ENCODE measurements around the gene SLC16A13. TPM values are rescaled to one million over a fixed set of nuclear protein-coding genes. Genes with fewer than 3 reads are reported as not detected.

SLC16A13 gene
- total RNA-seq, 2 donors from 2014 or later: 5.0 to 10.5 TPM

GRCh38 chr17:7021993-7022778 is 13.6 kb upstream of the SLC16A13 start:
- DNase-seq (ENCODE audit: low spot score in 2 of 2) (peak; percentile 85 to 93), ATAC-seq (peak; percentile 86)
- Mint-ChIP-seq H3K9me3 (no peaks in the 10 kb centered on the region), H3K27ac (peak overlapping the region in 1 of 2 donors; percentile 53), H3K36me3 (peaks cover 7 to 15% of the 10 kb centered on the region in 2 donors)

DNA sequence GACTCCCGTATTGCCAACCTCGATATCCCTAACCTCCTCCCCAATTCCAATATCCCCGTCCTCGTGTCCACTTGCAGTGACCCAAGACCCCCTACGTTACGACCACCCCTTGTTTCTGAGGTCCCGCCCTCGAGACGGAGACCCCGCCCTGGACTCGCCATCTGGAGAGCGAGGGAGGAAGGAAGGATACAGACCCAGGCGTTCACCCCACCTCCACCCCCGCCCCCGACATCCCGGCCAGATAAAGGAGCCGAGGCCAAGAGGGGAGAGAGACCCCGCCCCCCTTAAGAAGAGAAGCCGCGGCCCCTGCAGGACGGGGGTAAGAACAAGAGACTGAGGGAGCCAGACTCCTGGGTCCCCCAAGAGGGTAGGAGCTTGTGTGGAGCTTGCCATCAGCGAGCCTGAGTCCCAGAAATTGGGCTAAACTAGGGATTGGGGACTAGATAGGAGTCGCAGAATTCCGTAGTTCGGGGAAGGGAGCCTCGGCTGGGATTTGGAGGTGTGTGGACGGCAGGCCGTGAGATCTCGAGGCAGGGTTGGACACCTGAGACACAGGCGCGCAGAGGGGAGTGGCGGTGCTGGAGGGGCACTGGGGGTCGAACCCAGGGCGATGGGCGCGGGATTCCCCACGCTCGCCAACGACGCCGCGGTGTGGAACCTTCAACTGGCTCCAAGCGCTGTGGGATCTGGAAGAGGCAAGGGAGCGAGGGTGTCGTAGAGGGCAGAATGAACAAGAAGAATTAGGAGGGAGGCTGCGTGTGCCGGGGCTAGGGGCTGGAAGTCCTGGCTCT is 12.8 kb upstream of the SLC16A13 start, which contains the start of gene BCL6B:
Gene BCL6B, plus strand, starts transcription at position 270 of the 791 bp plus-strand sequence. CDS start 622 bp downstream, outside the sequence.
- no peak for DNase-seq (ENCODE audit: low spot score in 2 of 2)
- Mint-ChIP-seq H3K27ac (peak within 1 kb of the TSS; percentile 53 to 77), H3K9me3 (no peaks in the 10 kb centered on the region), H3K36me3 (peaks cover under 1 to 8% of the 10 kb centered on the region in 2 donors)
- no peak for ATAC-seq

DNA sequence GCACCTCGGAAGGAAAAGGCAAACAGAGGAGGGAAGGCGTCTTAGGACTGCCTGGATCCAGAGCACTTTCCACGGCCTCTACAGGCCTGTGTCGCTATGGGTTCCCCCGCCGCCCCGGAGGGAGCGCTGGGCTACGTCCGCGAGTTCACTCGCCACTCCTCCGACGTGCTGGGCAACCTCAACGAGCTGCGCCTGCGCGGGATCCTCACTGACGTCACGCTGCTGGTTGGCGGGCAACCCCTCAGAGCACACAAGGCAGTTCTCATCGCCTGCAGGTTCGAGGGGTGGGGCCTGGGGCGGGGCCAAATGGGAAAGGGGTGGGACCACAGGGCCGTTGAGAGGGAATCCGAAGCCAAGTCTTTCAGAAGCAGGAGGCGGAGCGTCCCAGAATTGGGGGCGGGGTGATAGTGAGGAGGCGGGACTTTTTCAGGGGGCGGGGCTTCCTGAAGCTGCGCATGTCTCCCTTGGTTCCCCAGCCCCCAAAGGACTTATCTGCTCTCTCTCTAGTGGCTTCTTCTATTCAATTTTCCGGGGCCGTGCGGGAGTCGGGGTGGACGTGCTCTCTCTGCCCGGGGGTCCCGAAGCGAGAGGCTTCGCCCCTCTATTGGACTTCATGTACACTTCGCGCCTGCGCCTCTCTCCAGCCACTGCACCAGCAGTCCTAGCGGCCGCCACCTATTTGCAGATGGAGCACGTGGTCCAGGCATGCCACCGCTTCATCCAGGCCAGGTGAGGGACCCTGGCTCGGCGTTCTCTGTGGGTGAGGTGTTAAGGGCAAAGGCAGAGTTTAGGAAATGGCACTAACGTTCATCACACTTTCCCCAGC is 12.0 kb upstream of the SLC16A13 start:
- H3K9me3 Mint-ChIP-seq: peaks cover under 1% of the 10 kb centered on the region in 2 donors
- ATAC-seq (peak; percentile 67 to 80), DNase-seq (ENCODE audit: low spot score in 2 of 2) (peak; percentile 87 to 88)
- peak overlapping the region; percentile 53 to 77 for H3K27ac Mint-ChIP-seq
- peaks cover 1 to 8% of the 10 kb centered on the region in 2 donors for H3K36me3 Mint-ChIP-seq

DNA sequence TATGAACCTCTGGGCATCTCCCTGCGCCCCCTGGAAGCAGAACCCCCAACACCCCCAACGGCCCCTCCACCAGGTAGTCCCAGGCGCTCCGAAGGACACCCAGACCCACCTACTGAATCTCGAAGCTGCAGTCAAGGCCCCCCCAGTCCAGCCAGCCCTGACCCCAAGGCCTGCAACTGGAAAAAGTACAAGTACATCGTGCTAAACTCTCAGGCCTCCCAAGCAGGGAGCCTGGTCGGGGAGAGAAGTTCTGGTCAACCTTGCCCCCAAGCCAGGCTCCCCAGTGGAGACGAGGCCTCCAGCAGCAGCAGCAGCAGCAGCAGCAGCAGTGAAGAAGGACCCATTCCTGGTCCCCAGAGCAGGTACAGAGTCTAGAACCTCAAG is 11.4 kb upstream of the SLC16A13 start:
- Mint-ChIP-seq H3K27ac (no peak overlapping the region), H3K9me3 (peaks cover 5 to 6% of the 10 kb centered on the region in 2 donors), H3K36me3 (peaks cover 7 to 8% of the 10 kb centered on the region in 2 donors)
- DNase-seq (ENCODE audit: low spot score in 2 of 2) (no peak), ATAC-seq (no peak)

- H3K36me3 Mint-ChIP-seq: peaks cover 16% of the 10 kb centered on the region in 2 donors
- ATAC-seq (no peak), DNase-seq (ENCODE audit: low spot score in 2 of 2) (no peak)
- H3K27ac Mint-ChIP-seq: no peak overlapping the region
- H3K9me3 Mint-ChIP-seq: peaks cover 12 to 14% of the 10 kb centered on the region in 2 donors
Observed at GRCh38 chr17:7025245-7025644, 10.6 kb upstream of the SLC16A13 start.

DNA sequence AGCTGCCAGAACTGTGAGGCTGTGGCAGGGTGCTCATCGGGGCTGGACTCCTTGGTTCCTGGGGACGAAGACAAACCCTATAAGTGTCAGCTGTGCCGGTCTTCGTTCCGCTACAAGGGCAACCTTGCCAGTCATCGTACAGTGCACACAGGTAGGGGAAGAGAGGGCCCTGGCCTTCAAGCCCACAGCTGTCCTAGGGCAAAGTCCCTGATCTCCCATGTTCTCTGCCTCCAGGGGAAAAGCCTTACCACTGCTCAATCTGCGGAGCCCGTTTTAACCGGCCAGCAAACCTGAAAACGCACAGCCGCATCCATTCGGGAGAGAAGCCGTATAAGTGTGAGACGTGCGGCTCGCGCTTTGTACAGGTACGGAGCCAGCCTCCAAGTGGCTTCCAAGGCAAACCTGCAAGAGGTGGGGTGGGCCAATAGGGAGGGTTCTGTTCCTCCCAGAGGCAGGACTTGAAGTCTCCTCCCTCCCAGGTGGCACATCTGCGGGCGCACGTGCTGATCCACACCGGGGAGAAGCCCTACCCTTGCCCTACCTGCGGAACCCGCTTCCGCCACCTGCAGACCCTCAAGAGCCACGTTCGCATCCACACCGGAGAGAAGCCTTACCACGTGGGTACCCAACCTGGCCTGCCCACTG is 9.2 kb upstream of the SLC16A13 start:
- DNase-seq (ENCODE audit: low spot score in 2 of 2) (no peak), ATAC-seq (no peak)
- Mint-ChIP-seq H3K36me3 (peaks cover 22% of the 10 kb centered on the region in 2 donors), H3K9me3 (peaks cover 15 to 17% of the 10 kb centered on the region in 2 donors), H3K27ac (peak overlapping the region in 1 of 2 donors; percentile 50)

GRCh38 chr17:7027335-7027734 is 8.5 kb upstream of the SLC16A13 start:
- H3K36me3 Mint-ChIP-seq: peaks cover 22% of the 10 kb centered on the region in 2 donors
- ATAC-seq (no peak), DNase-seq (ENCODE audit: low spot score in 2 of 2) (no peak)
- H3K9me3 Mint-ChIP-seq: peaks cover 15 to 17% of the 10 kb centered on the region in 2 donors
- no peak overlapping the region for H3K27ac Mint-ChIP-seq

- no peak for ATAC-seq
- peaks cover 15 to 22% of the 10 kb centered on the region in 2 donors for H3K36me3 Mint-ChIP-seq
- no peak for DNase-seq (ENCODE audit: low spot score in 2 of 2)
- peak overlapping the region; percentile 31 to 78 for H3K27ac Mint-ChIP-seq
- peaks cover 15 to 17% of the 10 kb centered on the region in 2 donors for H3K9me3 Mint-ChIP-seq
Observed at GRCh38 chr17:7029096-7029495, 6.7 kb upstream of the SLC16A13 start.

- Mint-ChIP-seq H3K27ac (peak overlapping the region; percentile 70 to 78), H3K9me3 (peaks cover 15 to 17% of the 10 kb centered on the region in 2 donors), H3K36me3 (peaks cover 18 to 22% of the 10 kb centered on the region in 2 donors)
- DNase-seq (ENCODE audit: low spot score in 2 of 2) (no peak), ATAC-seq (peak; percentile 67 to 78)
Observed at GRCh38 chr17:7029659-7030058, 6.2 kb upstream of the SLC16A13 start.

DNA sequence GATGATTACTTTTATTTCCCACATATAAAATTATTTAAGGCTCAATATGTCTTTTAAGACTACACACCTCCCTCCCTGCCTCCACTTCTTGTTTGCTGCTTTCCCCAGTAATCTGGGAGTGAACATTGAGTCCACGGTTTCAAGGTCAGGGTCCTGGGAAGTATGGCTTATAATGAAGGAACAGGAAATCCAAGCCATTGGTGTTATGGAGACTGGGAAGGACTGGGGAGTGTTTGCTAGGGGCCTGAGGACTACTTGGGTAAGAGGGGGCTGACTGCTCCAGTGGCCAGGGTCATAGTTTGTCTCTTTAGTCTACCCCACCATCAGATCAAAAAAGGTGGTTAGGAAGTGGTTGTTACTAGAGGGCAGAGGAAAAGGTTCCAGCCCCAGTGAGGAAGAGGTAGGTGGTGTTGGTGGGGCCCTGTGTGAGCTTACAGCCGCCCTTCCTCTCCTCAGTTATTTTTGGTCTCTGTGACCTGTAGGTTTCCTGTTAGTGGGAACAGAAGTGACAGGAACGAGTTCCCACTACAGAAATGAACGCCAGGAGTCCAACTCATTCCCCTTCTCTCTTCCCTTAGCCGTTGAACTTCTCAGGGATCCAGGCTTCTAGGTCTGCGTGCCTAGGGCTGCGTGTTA is 742 bp upstream of the SLC16A13 start:
- peak; percentile 39 to 60 for ATAC-seq
- DNase-seq (ENCODE audit: low spot score in 2 of 2): no peak
- Mint-ChIP-seq H3K27ac (peak overlapping the region; percentile 97 to 98), H3K9me3 (peaks cover 3 to 6% of the 10 kb centered on the region in 2 donors), H3K36me3 (peaks cover 8 to 12% of the 10 kb centered on the region in 2 donors)

DNA sequence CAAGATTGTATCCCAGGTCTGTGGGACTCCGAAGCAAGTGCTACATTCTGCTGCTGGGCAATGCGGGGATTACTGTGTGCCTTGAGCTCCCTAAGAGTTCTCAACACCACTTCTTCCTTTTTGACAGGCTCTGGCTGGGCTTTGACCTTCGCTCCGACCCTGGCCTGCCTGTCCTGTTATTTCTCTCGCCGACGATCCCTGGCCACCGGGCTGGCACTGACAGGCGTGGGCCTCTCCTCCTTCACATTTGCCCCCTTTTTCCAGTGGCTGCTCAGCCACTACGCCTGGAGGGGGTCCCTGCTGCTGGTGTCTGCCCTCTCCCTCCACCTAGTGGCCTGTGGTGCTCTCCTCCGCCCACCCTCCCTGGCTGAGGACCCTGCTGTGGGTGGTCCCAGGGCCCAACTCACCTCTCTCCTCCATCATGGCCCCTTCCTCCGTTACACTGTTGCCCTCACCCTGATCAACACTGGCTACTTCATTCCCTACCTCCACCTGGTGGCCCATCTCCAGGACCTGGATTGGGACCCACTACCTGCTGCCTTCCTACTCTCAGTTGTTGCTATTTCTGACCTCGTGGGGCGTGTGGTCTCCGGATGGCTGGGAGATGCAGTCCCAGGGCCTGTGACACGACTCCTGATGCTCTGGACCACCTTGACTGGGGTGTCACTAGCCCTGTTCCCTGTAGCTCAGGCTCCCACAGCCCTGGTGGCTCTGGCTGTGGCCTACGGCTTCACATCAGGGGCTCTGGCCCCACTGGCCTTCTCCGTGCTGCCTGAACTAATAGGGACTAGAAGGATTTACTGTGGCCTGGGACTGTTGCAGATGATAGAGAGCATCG is 2.4 kb downstream of the SLC16A13 start:
- Mint-ChIP-seq H3K27ac (peak overlapping the region in 1 of 2 donors; percentile 1), H3K36me3 (peaks cover 0 to 4% of the 10 kb centered on the region in 2 donors), H3K9me3 (no peaks in the 10 kb centered on the region)
- ATAC-seq (no peak), DNase-seq (ENCODE audit: low spot score in 2 of 2) (no peak)

DNA sequence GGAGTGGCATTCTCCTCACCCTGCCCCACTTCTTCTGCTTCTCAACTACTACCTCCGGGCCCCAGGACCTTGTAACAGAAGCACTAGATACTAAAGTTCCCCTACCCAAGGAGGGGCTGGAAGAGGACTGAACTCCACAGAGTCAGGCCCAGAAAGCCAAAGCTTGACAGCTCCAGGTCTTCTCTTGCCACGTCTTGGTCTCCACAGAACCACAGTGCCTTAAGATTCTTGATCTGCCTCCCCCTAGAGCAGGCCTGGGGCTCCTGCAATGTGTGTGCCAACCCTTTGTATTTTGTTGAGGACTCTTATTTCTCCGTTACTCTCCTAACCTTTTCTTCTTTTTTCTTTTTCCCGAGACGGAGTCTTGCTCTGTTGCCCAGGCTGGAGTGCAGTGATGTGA is 4.0 kb downstream of the SLC16A13 start:
- H3K9me3 Mint-ChIP-seq: no peaks in the 10 kb centered on the region
- DNase-seq (ENCODE audit: low spot score in 2 of 2) (no peak), ATAC-seq (no peak)
- H3K27ac Mint-ChIP-seq: peak overlapping the region in 1 of 2 donors; percentile 16
- no peaks in the 10 kb centered on the region for H3K36me3 Mint-ChIP-seq

DNA sequence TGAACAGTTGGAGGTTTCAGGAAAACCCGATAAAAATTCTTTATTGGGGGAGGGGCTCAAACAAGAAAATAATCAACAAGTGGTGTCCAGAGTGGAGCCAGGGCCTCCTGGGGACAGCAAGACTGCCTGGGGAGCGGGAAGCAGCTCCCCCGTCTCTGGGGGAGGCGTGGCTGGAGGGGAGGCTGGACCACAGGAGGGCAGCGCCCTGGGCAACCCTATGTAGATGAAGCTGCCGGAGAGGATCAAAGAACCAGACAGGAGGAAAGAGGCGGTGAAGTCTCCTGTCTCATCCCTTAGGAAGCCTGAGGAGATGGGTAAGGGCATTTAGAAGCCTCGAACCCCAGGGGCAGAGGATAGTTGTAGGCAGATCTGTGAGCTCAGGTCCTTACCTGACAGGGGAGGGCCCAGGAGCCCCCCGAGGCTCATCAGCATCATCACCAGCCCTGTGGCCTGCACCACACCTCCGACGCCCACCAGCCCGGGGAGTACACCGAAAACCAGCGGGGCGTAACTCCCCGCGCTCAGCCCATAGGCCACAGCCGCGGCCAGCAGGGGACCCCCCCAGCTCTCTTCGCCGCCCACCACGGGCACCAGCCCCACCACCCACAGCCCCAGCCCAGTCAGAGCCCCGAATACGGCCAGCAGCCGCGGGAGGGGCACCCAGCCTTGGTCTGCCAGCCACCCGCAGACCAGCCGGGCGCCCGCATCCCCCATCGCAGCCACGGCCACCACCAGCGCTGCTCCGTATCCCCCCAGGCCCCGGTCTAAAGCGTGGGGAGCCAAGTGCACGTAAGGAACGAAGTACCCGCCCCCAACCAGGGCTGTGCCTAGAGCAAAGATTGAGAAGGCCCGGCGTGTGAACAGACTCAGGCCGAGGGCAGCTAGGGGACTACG is 6.0 kb downstream of the SLC16A13 start:
- Mint-ChIP-seq H3K9me3 (no peaks in the 10 kb centered on the region), H3K36me3 (no peaks in the 10 kb centered on the region), H3K27ac (peak overlapping the region in 1 of 2 donors; percentile 72)
- no peak for ATAC-seq
- DNase-seq (ENCODE audit: low spot score in 2 of 2): no peak
